Measurements from ENCODE around the gene SPATA31E1. TPM values are rescaled to one million over a fixed set of nuclear protein-coding genes. Genes with fewer than 3 reads are reported as not detected.
A peak's percentile ranks its signal among the peaks of the same experiment; 100 is the strongest.
"Not testable (repeated sequence)": the region's sequence is repeated elsewhere in the genome, so short reads cannot be mapped to it uniquely, and the experiment has no call there.

Gene SPATA31E1
- total RNA-seq, 2 donors from 2014 or later, result 0.07 TPM; not detected in 1

GRCh38 chr9:87921561-87921960 is 38.9 kb downstream of the SPATA31E1 start:
- H3K4me1 ChIP-seq; H3K27me3 ChIP-seq; DNase-seq; H3K36me3 ChIP-seq; intact Hi-C loops (cut with DNase I); H3K9me3 ChIP-seq; H3K27ac ChIP-seq; H3K4me3 ChIP-seq; H3K9ac ChIP-seq (ENCODE audit: low read depth in 2 of 2, low read length in 2 of 2): not testable (repeated sequence)

- DNase-seq; H3K9me3 ChIP-seq; H3K4me1 ChIP-seq; H3K4me3 ChIP-seq; H3K9ac ChIP-seq (ENCODE audit: low read depth in 2 of 2, low read length in 2 of 2); H3K27me3 ChIP-seq; H3K27ac ChIP-seq; H3K36me3 ChIP-seq; intact Hi-C loops (cut with DNase I): not testable (repeated sequence)
Measured at GRCh38 chr9:87923012-87923411, 40.3 kb downstream of the SPATA31E1 start.

- intact Hi-C loops (cut with DNase I), result not testable (repeated sequence)
Measured at GRCh38 chr9:87924851-87925250, 42.2 kb downstream of the SPATA31E1 start.

GRCh38 chr9:87929152-87929551 is 46.5 kb downstream of the SPATA31E1 start:
- DNase-seq; intact Hi-C loops (cut with DNase I); H3K27me3 ChIP-seq; H3K27ac ChIP-seq; H3K9me3 ChIP-seq; H3K9ac ChIP-seq (ENCODE audit: low read depth in 2 of 2, low read length in 2 of 2); H3K4me3 ChIP-seq; H3K36me3 ChIP-seq; H3K4me1 ChIP-seq: not testable (repeated sequence)

More at GRCh38 chr9:87924851-87925250, 42.2 kb downstream of the SPATA31E1 start:
- H3K4me3 ChIP-seq; DNase-seq; H3K36me3 ChIP-seq; H3K9me3 ChIP-seq; H3K9ac ChIP-seq (ENCODE audit: low read depth in 2 of 2, low read length in 2 of 2); H3K27ac ChIP-seq; H3K4me1 ChIP-seq; H3K27me3 ChIP-seq: not testable (repeated sequence)

- peak overlapping the region; percentile 36 for H3K27ac ChIP-seq
- H3K27me3 ChIP-seq; H3K36me3 ChIP-seq; intact Hi-C loops (cut with DNase I); H3K9ac ChIP-seq (ENCODE audit: low read depth in 2 of 2, low read length in 2 of 2); H3K4me1 ChIP-seq; H3K9me3 ChIP-seq; H3K4me3 ChIP-seq: not testable (repeated sequence)
- DNase-seq, result peak; percentile 74
Measured at GRCh38 chr9:87934444-87934843, 51.8 kb downstream of the SPATA31E1 start.

DNA sequence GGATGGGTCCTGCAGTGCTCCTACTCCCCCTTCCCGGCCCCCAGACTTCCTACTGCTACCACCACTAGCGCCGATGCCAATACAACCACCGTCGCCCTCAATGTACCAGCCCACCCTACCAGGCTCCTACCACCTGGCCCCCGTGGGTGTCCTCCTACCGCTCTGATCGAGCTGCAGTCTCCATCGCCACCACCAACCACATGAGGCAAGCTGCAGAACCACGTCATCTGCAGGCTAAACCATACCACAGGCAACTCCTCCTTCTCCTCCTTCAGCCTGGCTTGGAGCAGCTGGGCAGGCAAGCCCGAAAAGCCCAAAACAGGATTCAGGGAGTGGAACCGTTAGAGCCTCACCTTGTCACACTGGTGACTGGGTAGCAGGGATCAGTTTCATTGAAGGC is 54.7 kb downstream of the SPATA31E1 start:
- H3K9ac ChIP-seq (ENCODE audit: low read depth in 2 of 2, low read length in 2 of 2); H3K27me3 ChIP-seq; intact Hi-C loops (cut with DNase I); H3K4me1 ChIP-seq; H3K9me3 ChIP-seq; H3K27ac ChIP-seq; DNase-seq; H3K36me3 ChIP-seq; H3K4me3 ChIP-seq: not testable (repeated sequence)

- H3K4me3 ChIP-seq; H3K27ac ChIP-seq; H3K4me1 ChIP-seq; H3K36me3 ChIP-seq; DNase-seq; intact Hi-C loops (cut with DNase I); H3K9ac ChIP-seq (ENCODE audit: low read depth in 2 of 2, low read length in 2 of 2); H3K27me3 ChIP-seq; H3K9me3 ChIP-seq: not testable (repeated sequence)
Measured at GRCh38 chr9:87937918-87938317, 55.2 kb downstream of the SPATA31E1 start.

DNA sequence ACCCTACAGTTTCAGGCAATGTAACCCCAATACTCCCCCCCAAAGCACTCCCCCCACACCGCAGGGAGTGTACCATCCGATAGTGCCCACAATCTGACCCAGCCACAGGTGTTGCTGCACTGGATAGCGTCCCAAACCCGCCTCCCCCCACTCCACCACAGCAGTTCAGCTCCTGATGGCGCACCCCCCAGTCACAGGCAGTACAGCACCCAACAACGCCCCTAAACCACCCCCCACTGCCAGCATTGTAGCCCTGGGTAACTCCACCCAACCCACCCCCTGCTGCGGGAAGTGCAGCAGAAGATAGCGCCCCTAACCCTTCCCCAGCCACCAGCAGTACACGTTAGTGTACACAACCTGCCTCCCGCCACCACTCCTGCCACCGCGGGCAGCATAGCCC is 55.7 kb downstream of the SPATA31E1 start:
- H3K9me3 ChIP-seq; H3K9ac ChIP-seq (ENCODE audit: low read depth in 2 of 2, low read length in 2 of 2); intact Hi-C loops (cut with DNase I); H3K4me1 ChIP-seq; H3K4me3 ChIP-seq; H3K36me3 ChIP-seq; H3K27me3 ChIP-seq; H3K27ac ChIP-seq; DNase-seq: not testable (repeated sequence)

Other genes starting within 250 kb of the SPATA31E1 start
- gene CTSL, start 156.8 kb upstream of the SPATA31E1 start, total RNA-seq, result 10 to 100 TPM; 32.1 to 69.9 TPM
- gene SPATA31C1, start 35.1 kb downstream of the SPATA31E1 start, total RNA-seq, result not detected
- gene CDK20, start 91.7 kb downstream of the SPATA31E1 start, total RNA-seq, result 1 to 10 TPM; 6.5 to 8.1 TPM